K562 (cell line): Measurements from ENCODE around the gene RBPJ. TPM values are rescaled to one million over a fixed set of nuclear protein-coding genes. Genes with fewer than 3 reads are reported as not detected.

Source experiments
- ATAC-seq: fragments of 200-7000 bp; cut with Tn5 transposase; 3 replicates; pipeline ENCODE4 v1.9.1; 2020; ENCODE audit warnings: moderate library complexity
- BruUV-seq: library from RNA; stranded (reverse); fragments of 400-500 nt; replicated peaks from 2 replicates; lab custom pipeline; 2021; lab: Mats Ljungman, UMichigan
- CTCF ChIA-PET: fragments of 300-600 bp; formaldehyde crosslinking; extraction: SDS; loops from one replicate; lab custom pipeline; 2021; ENCODE audit warnings: low intra/inter-chr PET ratio; lab: Yijun Ruan, JAX
- POLR2A ChIA-PET: fragments of 300-600, 350-650 bp; sonication (Branson Sonifier 250); formaldehyde crosslinking; extraction: SDS; loops from one replicate; lab custom pipeline; 2021; ENCODE audit warnings: antibody characterized with exemption, inconsistent platforms; lab: Yijun Ruan, JAX
- DNase-seq, 4 experiments: peaks; one replicate each; pipeline versions ENCODE4 v3.0.0 to v3.0.0-alpha.2; 2011 to 2018; ENCODE audit warnings: low spot score in 3 of 4, mixed read lengths in 3 of 4; ENCODE audit errors: extremely low read depth in 1 of 4
- FAIRE-seq: peaks from 2 replicates; lab custom pipeline; 2011; peaks lifted over from hg19 to GRCh38; lab: Jason Lieb, UNC
- H2AFZ ChIP-seq: 2 replicates; pipeline ENCODE4 v1.6.0; 2011; ENCODE audit warnings: low read depth, low read length, control low read depth, inconsistent platforms
- H3K27ac ChIP-seq: fragments of 200-600 bp; 3 replicates; pipeline ENCODE4 v1.8.0; 2011; ENCODE audit warnings: low read depth, mild to moderate bottlenecking, control low read depth, inconsistent platforms, low read length, moderate library complexity, mixed read lengths; ENCODE audit errors: extremely low read depth
- H3K27me3 ChIP-seq, 2 experiments: fragments of 300-600 bp in 1 of 2; 2 replicates in 1 of 2; 3 replicates in 1 of 2; pipeline versions ENCODE4 v1.6.0 to v1.8.0; 2011; ENCODE audit warnings: inconsistent platforms in 2 of 2, low read length in 2 of 2, mild to moderate bottlenecking in 1 of 2, mixed read lengths in 1 of 2, moderate library complexity in 1 of 2; ENCODE audit not compliant: control insufficient read depth in 2 of 2, insufficient read depth in 2 of 2
- H3K36me3 ChIP-seq: fragments of 300-600 bp; 3 replicates; pipeline ENCODE4 v1.8.0; 2011; ENCODE audit warnings: mild to moderate bottlenecking, low read length, inconsistent platforms; ENCODE audit not compliant: control insufficient read depth, insufficient read depth
- H3K4me1 ChIP-seq, 2 experiments: fragments of 200-600 bp in 1 of 2; replicated peaks in 1 of 2; 2 replicates in 1 of 2; 3 replicates in 1 of 2; pipeline versions ENCODE4 v1.5.1 to v1.8.0; 2011; ENCODE audit warnings: inconsistent platforms in 2 of 2, low read length in 2 of 2, mild to moderate bottlenecking in 1 of 2, mixed read lengths in 1 of 2, moderate library complexity in 1 of 2; ENCODE audit not compliant: control insufficient read depth in 2 of 2, insufficient read depth in 2 of 2
- H3K4me2 ChIP-seq: 2 replicates; pipeline ENCODE4 v1.6.1; 2011; ENCODE audit warnings: low read length, control low read depth, inconsistent platforms, mixed read lengths; ENCODE audit not compliant: insufficient read depth
- H3K4me3 ChIP-seq: fragments of 200-600 bp; sonication (generic), shearing (Covaris generic); 2 replicates; pipeline ENCODE4 v1.5.1; 2016; ENCODE audit warnings: control low read depth, inconsistent platforms
- H3K79me2 ChIP-seq: fragments of 200-600 bp; 3 replicates; pipeline ENCODE4 v1.8.0; 2011; ENCODE audit warnings: low read length, inconsistent platforms; ENCODE audit not compliant: control insufficient read depth, insufficient read depth
- H3K9ac ChIP-seq, 2 experiments: 2 replicates each; pipeline versions ENCODE4 v1.6.0 to v1.6.1; 2011; ENCODE audit warnings: low read depth in 2 of 2, low read length in 2 of 2, control low read depth in 1 of 2, inconsistent platforms in 1 of 2, mild to moderate bottlenecking in 1 of 2, mixed read lengths in 1 of 2; ENCODE audit not compliant: insufficient read depth in 1 of 2
- H3K9me1 ChIP-seq: one replicate; pipeline ENCODE4 v1.6.0; 2011; ENCODE audit warnings: inconsistent platforms, mild to moderate bottlenecking, low read length, moderate library complexity; ENCODE audit not compliant: control insufficient read depth, insufficient read depth
- H3K9me3 ChIP-seq: replicated peaks from 2 replicates; pipeline ENCODE4 v1.5.1; 2011; ENCODE audit warnings: low read depth, low read length, inconsistent platforms; ENCODE audit not compliant: control insufficient read depth, insufficient read depth
- H4K20me1 ChIP-seq: replicated peaks from 2 replicates; pipeline ENCODE4 v1.6.1; 2011; ENCODE audit warnings: low read length, inconsistent platforms, mixed read lengths; ENCODE audit not compliant: control insufficient read depth, insufficient read depth
- ASH1L ChIP-seq: fragments of 450-650 bp; IDR thresholded peaks from 2 replicates; pipeline ENCODE4 v1.6.1; 2018; ENCODE audit warnings: borderline replicate concordance, mild to moderate bottlenecking, low read depth; ENCODE audit not compliant: partially characterized antibody
- BCLAF1 ChIP-seq, 2 experiments: fragments of 450-650 bp in 1 of 2; IDR thresholded peaks; 2 replicates each; pipeline ENCODE4 v1.6.1; 2011 to 2017; ENCODE audit warnings: low read depth in 2 of 2, antibody characterized with exemption in 1 of 2, borderline replicate concordance in 1 of 2, low read length in 1 of 2, mild to moderate bottlenecking in 1 of 2, mixed read lengths in 1 of 2; ENCODE audit not compliant: control insufficient read depth in 1 of 2
- CBFA2T3 ChIP-seq: fragments of 450-650 bp; IDR thresholded peaks from 2 replicates; pipeline ENCODE4 v1.6.1; 2017
- DIDO1 ChIP-seq: fragments of 450-650 bp; IDR thresholded peaks from 2 replicates; pipeline ENCODE4 v1.6.1; 2016; ENCODE audit warnings: low read depth, missing biosample characterization, missing genetic modification characterization
- EGR1 ChIP-seq: fragments of 450-650 bp; conservative IDR thresholded peaks from 2 replicates; pipeline ENCODE4 v1.6.1; 2017; ENCODE audit warnings: mild to moderate bottlenecking
- ERF ChIP-seq: fragments of 450-650 bp; formaldehyde crosslinking; IDR thresholded peaks from 2 replicates; pipeline ENCODE4 v1.4.0; 2020; ENCODE audit warnings: mild to moderate bottlenecking, mixed read lengths
- EWSR1 ChIP-seq: fragments of 450-650 bp; IDR thresholded peaks from 2 replicates; pipeline ENCODE4 v1.6.1; 2018; ENCODE audit warnings: borderline replicate concordance, mild to moderate bottlenecking, low read depth, moderate library complexity; ENCODE audit not compliant: partially characterized antibody
- KLF10 ChIP-seq: fragments of 250-450 bp; sonication (Bioruptor Pico); IDR thresholded peaks from 2 replicates; pipeline ENCODE4 v1.6.1; 2021; ENCODE audit warnings: matching md5 sums
- MAZ ChIP-seq, 2 experiments: fragments of 450-650 bp in 1 of 2; sonication (generic) in 1 of 2; formaldehyde crosslinking; IDR thresholded peaks in 1 of 2; conservative IDR thresholded peaks in 1 of 2; 2 replicates each; pipeline versions ENCODE4 v1.4.0 to v1.5.0; 2020; ENCODE audit warnings: mild to moderate bottlenecking in 1 of 2, missing genetic modification reagents in 1 of 2
- MCM5 ChIP-seq: fragments of 450-650 bp; IDR thresholded peaks from 2 replicates; pipeline ENCODE4 v1.6.1; 2016; ENCODE audit warnings: low read depth
- MECOM ChIP-seq: fragments of 250-450 bp; sonication (Bioruptor Pico); IDR thresholded peaks from 2 replicates; pipeline ENCODE4 v1.8.0; 2022; ENCODE audit warnings: inconsistent platforms
- NFE2 ChIP-seq: IDR thresholded peaks from 2 replicates; pipeline ENCODE4 v1.6.1; 2014; ENCODE audit warnings: antibody characterized with exemption, low read depth
- NONO ChIP-seq, 2 experiments: fragments of 200-400 bp in 1 of 2; fragments of 450-650 bp in 1 of 2; formaldehyde crosslinking in 1 of 2; IDR thresholded peaks; 2 replicates each; pipeline ENCODE4 v1.6.1; 2017; ENCODE audit warnings: low read depth in 2 of 2, mild to moderate bottlenecking in 2 of 2, moderate library complexity in 2 of 2, low read length in 1 of 2
- POLR2G ChIP-seq: fragments of 200-400 bp; formaldehyde crosslinking; IDR thresholded peaks from 2 replicates; pipeline ENCODE4 v1.6.1; 2017; ENCODE audit warnings: low read depth, mild to moderate bottlenecking, antibody characterized with exemption, low read length, moderate library complexity
- RAD21 ChIP-seq, 2 experiments: fragments of 250-450 bp in 1 of 2; fragments of 450-650 bp in 1 of 2; sonication (Bioruptor Pico) in 1 of 2; formaldehyde crosslinking in 1 of 2; IDR thresholded peaks in 1 of 2; conservative IDR thresholded peaks in 1 of 2; 2 replicates each; pipeline versions ENCODE4 v1.4.0 to v1.8.0; 2020 to 2022; ENCODE audit warnings: mild to moderate bottlenecking in 2 of 2, moderate library complexity in 1 of 2
- RBM22 ChIP-seq: fragments of 200-400 bp; formaldehyde crosslinking; IDR thresholded peaks from 2 replicates; pipeline ENCODE4 v1.6.1; 2018; ENCODE audit warnings: low read length, low read depth; ENCODE audit not compliant: poor library complexity, severe bottlenecking
- SP1 ChIP-seq: sonication (generic); formaldehyde crosslinking; IDR thresholded peaks from 2 replicates; pipeline ENCODE4 v1.8.1; 2022; ENCODE audit warnings: mild to moderate bottlenecking, missing genetic modification reagents
- SRSF3 ChIP-seq: fragments of 200-400 bp; formaldehyde crosslinking; IDR thresholded peaks from 2 replicates; pipeline ENCODE4 v1.6.1; 2016; ENCODE audit warnings: mild to moderate bottlenecking, low read length, moderate library complexity; ENCODE audit not compliant: insufficient read depth
- ZNF311 ChIP-seq: fragments of 250-450 bp; sonication (Bioruptor Pico); IDR thresholded peaks from 2 replicates; pipeline ENCODE4 v1.4.0; 2020; ENCODE audit warnings: mild to moderate bottlenecking, moderate library complexity
- ZNF551 ChIP-seq: fragments of 250-450 bp; sonication (Bioruptor Pico); IDR thresholded peaks from 2 replicates; pipeline ENCODE4 v1.5.0; 2021; ENCODE audit warnings: mild to moderate bottlenecking, moderate library complexity
- WGBS: fragments of 100-300 bp; shearing (Covaris generic); methylation state at CpG from one replicate; pipeline ENCODE4 v1.1.6; 2016; ENCODE audit warnings: low coverage, mixed read lengths; ENCODE audit not compliant: insufficient coverage; ENCODE audit errors: missing lambda C conversion rate; 5-methylcytosine and 5-hydroxymethylcytosine counted together
- in situ Hi-C: fragments of 300-500 bp; cut with MboI; formaldehyde crosslinking; loops from 4 replicates; pipeline ENCODE4 v1.15.0; 2018; ENCODE audit warnings: inconsistent platforms, mixed read lengths
- intact Hi-C: fragments of 100-400 bp; cut with micrococcal nuclease; formaldehyde crosslinking; loops from 2 replicates; pipeline ENCODE4 v1.14.2; 2022
- polyA plus RNA-seq, 8 experiments: library from polyadenylated mRNA; depleted of rRNA in 4 of 8; stranded (reverse) in 5 of 8; unstranded in 3 of 8; fragments of >200 nt; fragmentation: Nextera tagmentation in 2 of 8; fragmentation: Illumina TruSeq in 1 of 8; extraction: Ambion mirVana in 2 of 8; extraction: Trizol in 1 of 8; gene quantifications; 2 replicates each; pipeline versions ENCODE4 v1.2.1 to v1.2.3, GENCODE V29; 2011 to 2014; ENCODE audit warnings: inconsistent platforms in 1 of 8, missing spikeins in 1 of 8
- total RNA-seq, 7 experiments: library from RNA; depleted of rRNA in 6 of 7; stranded (reverse); fragments of >200 nt in 6 of 7; fragmentation: Illumina TruSeq in 2 of 7; extraction: Trizol in 2 of 7; gene quantifications; 2 replicates each; pipeline versions ENCODE4 v1.2.1 to v1.2.3, GENCODE V29; 2011 to 2021; ENCODE audit warnings: low replicate concordance in 1 of 7

The RBPJ gene
- total and polyA plus RNA-seq, 9 of the 15 experiments (the other 6 are each of a cell fraction or from before 2014, with no cell fraction given): 17.2 to 49.4 (median 33.8) TPM

DNA sequence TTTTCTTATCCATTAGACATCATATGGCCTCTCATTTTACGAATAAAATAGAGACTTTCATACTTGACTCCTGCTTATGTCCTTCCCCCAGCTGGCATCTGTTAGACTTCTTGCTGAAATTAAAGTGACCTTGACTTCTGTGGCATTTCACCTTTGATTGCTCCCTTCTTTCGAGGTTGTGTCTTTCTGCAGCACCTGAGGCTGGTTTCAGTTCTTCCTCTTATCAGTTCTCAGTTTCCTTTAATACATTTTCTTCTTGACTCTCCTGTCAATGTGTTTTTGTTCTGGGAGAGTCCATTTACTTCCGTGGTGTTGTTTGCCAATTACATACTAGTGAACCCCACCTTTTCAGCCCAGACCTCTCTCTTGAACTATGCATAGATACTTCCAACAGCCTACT lies 81.6 kb downstream of the RBPJ start (continued):
- TF ChIP-seq SP1 (CRISPR knock-in tag) (no peak), EWSR1 (no peak), NFE2 (no peak), MECOM (CRISPR knock-in tag) (no peak), ERF (no peak), EGR1 (no peak), ZNF551 (CRISPR knock-in tag) (no peak), ZNF311 (CRISPR knock-in tag) (no peak)

DNA sequence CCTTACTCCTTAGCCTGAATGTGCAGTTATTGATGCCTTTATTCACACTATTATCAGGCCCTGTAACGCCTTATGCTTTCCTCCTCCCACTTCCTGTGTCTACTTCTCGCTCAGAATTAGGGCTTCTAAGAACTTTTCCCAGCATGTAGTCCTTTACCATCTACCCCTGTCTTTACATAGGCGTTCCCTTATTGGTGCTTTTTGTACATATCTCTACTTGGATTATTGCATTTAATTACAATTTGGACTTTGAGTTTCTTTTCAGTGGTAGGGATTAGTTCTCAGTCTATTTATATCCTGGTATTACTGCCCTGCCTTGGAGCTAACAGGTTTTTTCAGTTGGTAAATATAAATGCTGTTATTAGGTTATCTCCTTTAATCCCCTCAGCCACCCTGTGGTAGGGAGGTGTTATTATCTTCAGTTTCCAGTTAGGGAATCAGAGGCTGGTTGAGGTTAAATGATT lies 84.0 kb downstream of the RBPJ start:
- no TSS peak for BruUV-seq
- POLR2A ChIA-PET: interaction anchor here (0.7 kb wide), 1 partner anchor 346 kb away, joined by 3 read pairs; no protein-coding TSS in a partner anchor
- TF ChIP-seq MAZ (CRISPR knock-in tag; conservative IDR thresholded peaks at IDR 0.05 in 1 of 2, IDR thresholded peaks at IDR 0.05 in 1 of 2) (no peak), SP1 (CRISPR knock-in tag) (no peak), SRSF3 (no peak), POLR2G (no peak), ASH1L (no peak), DIDO1 (tag) (no peak), CBFA2T3 (no peak), RAD21 (CRISPR knock-in tag; conservative IDR thresholded peaks at IDR 0.05 in 1 of 2, IDR thresholded peaks at IDR 0.05 in 1 of 2) (no peak), BCLAF1 (IDR thresholded peaks at IDR 0.05; ENCODE audit: borderline replicate concordance in 1 of 2, control insufficient read depth in 1 of 2, low read depth in 2 of 2, low read length in 1 of 2) (no peak), KLF10 (CRISPR knock-in tag) (no peak), NONO (IDR thresholded peaks at IDR 0.05; ENCODE audit: low read depth in 2 of 2, low read length in 1 of 2) (no peak), MCM5 (no peak), RBM22 (no peak)

More for the DNA sequence above, 84.0 kb downstream of the RBPJ start:
- H3K27me3 ChIP-seq: no peaks in the 10 kb centered on the region
- H3K36me3 ChIP-seq: peaks cover 11% of the 10 kb centered on the region
- in situ Hi-C loops (loop anchor here (25.0 kb wide), 1 partner anchor 342 kb away; no protein-coding TSS in a partner anchor), intact Hi-C loops (loop anchor here (5.0 kb wide), 1 partner anchor 337 kb away; no protein-coding TSS in a partner anchor)
- CTCF ChIA-PET: no interaction called here
- FAIRE-seq (no peak), ATAC-seq (no peak), DNase-seq (peak in 2 of 4 experiments; percentile 23)
- no peak overlapping the region for H3K4me3 ChIP-seq
- H3K79me2 ChIP-seq: no peaks in the 10 kb centered on the region
- WGBS: 80% methylated on average over 3 of the region's 3 CpGs
- no peak overlapping the region for H3K4me2 ChIP-seq
- H3K27ac ChIP-seq: no peak overlapping the region
- no peak overlapping the region for H3K9ac ChIP-seq
- H2AFZ ChIP-seq: no peak overlapping the region
- H3K9me3 ChIP-seq: peaks cover 4% of the 10 kb centered on the region
- H3K4me1 ChIP-seq: no peaks in the 10 kb centered on the region
- H3K9me1 ChIP-seq: no peaks in the 10 kb centered on the region
- no peaks in the 10 kb centered on the region for H4K20me1 ChIP-seq
